Osteoblast (primary cell): ENCODE results near the gene PRDM13. TPM values are rescaled to one million over a fixed set of nuclear protein-coding genes. Genes with fewer than 3 reads are reported as not detected.

ENCODE experiments used
- DNase-seq: peaks from one replicate; pipeline ENCODE4 v3.0.0; 2011; ENCODE audit warnings: low spot score, mixed read lengths; ENCODE audit not compliant: insufficient read length; ENCODE audit errors: missing footprints
- H2AFZ ChIP-seq: 2 replicates; pipeline ENCODE4 v1.6.0; 2011; ENCODE audit warnings: mild to moderate bottlenecking, low read length
- H3K27ac ChIP-seq: 2 replicates; pipeline ENCODE4 v1.5.1; 2011; ENCODE audit warnings: mild to moderate bottlenecking, low read depth, low read length, moderate library complexity
- H3K27me3 ChIP-seq: 2 replicates; pipeline ENCODE4 v1.6.0; 2012; ENCODE audit warnings: mild to moderate bottlenecking, control low read depth, inconsistent platforms, low read length, moderate library complexity; ENCODE audit not compliant: insufficient read depth
- H3K36me3 ChIP-seq: 2 replicates; pipeline ENCODE4 v1.5.1; 2011; ENCODE audit warnings: mild to moderate bottlenecking, low read length, control low read depth, moderate library complexity; ENCODE audit not compliant: insufficient read depth
- H3K4me1 ChIP-seq: 2 replicates; pipeline ENCODE4 v1.5.1; 2011; ENCODE audit warnings: mild to moderate bottlenecking, low read length, control low read depth, moderate library complexity; ENCODE audit not compliant: insufficient read depth
- H3K4me2 ChIP-seq: 2 replicates; pipeline ENCODE4 v1.6.0; 2011; ENCODE audit warnings: mild to moderate bottlenecking, low read length; ENCODE audit not compliant: insufficient read depth
- H3K4me3 ChIP-seq: fragments of 200-600 bp; sonication (generic); 3 replicates; pipeline ENCODE4 v1.5.1; 2012; ENCODE audit warnings: mild to moderate bottlenecking, low read length, inconsistent platforms; ENCODE audit not compliant: insufficient read depth
- H3K79me2 ChIP-seq: 2 replicates; pipeline ENCODE4 v1.6.0; 2012; ENCODE audit warnings: mild to moderate bottlenecking, low read length, control low read depth, inconsistent platforms; ENCODE audit not compliant: insufficient read depth
- H3K9me3 ChIP-seq: 2 replicates; pipeline ENCODE4 v1.5.1; 2011; ENCODE audit warnings: low read depth, low read length, control low read depth
- H4K20me1 ChIP-seq: 2 replicates; pipeline ENCODE4 v1.6.0; 2012; ENCODE audit warnings: mild to moderate bottlenecking, low read length, control low read depth; ENCODE audit not compliant: insufficient read depth
- CTCF ChIP-seq: IDR thresholded peaks from 2 replicates; pipeline ENCODE4 v1.5.1; 2011; ENCODE audit warnings: mild to moderate bottlenecking, low read depth, low read length, moderate library complexity; ENCODE audit errors: extremely low read depth
- total RNA-seq: library from RNA; depleted of rRNA; stranded (reverse); fragments of >200 nt; gene quantifications from 2 replicates; pipeline ENCODE4 v1.2.3, GENCODE V29; 2012

Gene PRDM13
- not detected in 2 replicates for total RNA-seq

GRCh38 chr6:99606656-99607415 is at the start of gene PRDM13:
PRDM13 (plus strand) TSS chr6:99606833; CDS start chr6:99607035, 202 bp downstream.
- Histone ChIP-seq H3K9me3 (no peaks in the 10 kb centered on the region), H3K79me2 (no peaks in the 10 kb centered on the region), H3K27me3 (peaks cover 100% of the 10 kb centered on the region), H2AFZ (no peak within 1 kb of the TSS), H3K4me2 (no peak within 1 kb of the TSS), H3K27ac (no peak within 1 kb of the TSS), H4K20me1 (no peaks in the 10 kb centered on the region), H3K36me3 (no peaks in the 10 kb centered on the region), H3K4me1 (peaks cover 13% of the 10 kb centered on the region), H3K4me3 (no peak within 1 kb of the TSS)
- DNase-seq = peak; percentile 84
- no peak for TF ChIP-seq CTCF

GRCh38 chr6:99559057-99559456 is 47.6 kb upstream of the PRDM13 start:
- H3K79me2 ChIP-seq = peaks cover 32% of the 10 kb centered on the region
- peaks cover 19% of the 10 kb centered on the region for H3K36me3 ChIP-seq
- no peaks in the 10 kb centered on the region for H3K27me3 ChIP-seq

GRCh38 chr6:99560668-99561067 is 46.0 kb upstream of the PRDM13 start:
- Histone ChIP-seq H3K79me2 (peaks cover 47% of the 10 kb centered on the region), H3K9me3 (no peaks in the 10 kb centered on the region), H2AFZ (no peak overlapping the region), H3K27me3 (no peaks in the 10 kb centered on the region), H3K4me1 (no peaks in the 10 kb centered on the region), H4K20me1 (no peaks in the 10 kb centered on the region), H3K27ac (no peak overlapping the region), H3K4me3 (no peak overlapping the region), H3K36me3 (peaks cover 11% of the 10 kb centered on the region), H3K4me2 (no peak overlapping the region)
- no peak for DNase-seq
- no peak for TF ChIP-seq CTCF

More at GRCh38 chr6:99559057-99559456, 47.6 kb upstream of the PRDM13 start:
- H3K9me3 ChIP-seq = no peaks in the 10 kb centered on the region
- H3K4me1 ChIP-seq = no peaks in the 10 kb centered on the region
- no peak for DNase-seq
- no peaks in the 10 kb centered on the region for H4K20me1 ChIP-seq
- H3K4me3 ChIP-seq = no peak overlapping the region
- TF ChIP-seq CTCF = no peak
- no peak overlapping the region for H3K27ac ChIP-seq
- no peak overlapping the region for H2AFZ ChIP-seq
- no peak overlapping the region for H3K4me2 ChIP-seq

GRCh38 chr6:99563056-99563723 is 43.4 kb upstream of the PRDM13 start:
- peaks cover 71% of the 10 kb centered on the region for H3K79me2 ChIP-seq
- no peak for TF ChIP-seq CTCF
- no peak overlapping the region for H3K4me3 ChIP-seq
- H3K9me3 ChIP-seq = no peaks in the 10 kb centered on the region
- H3K4me1 ChIP-seq = peaks cover 9% of the 10 kb centered on the region
- no peak overlapping the region for H3K4me2 ChIP-seq
- H3K36me3 ChIP-seq = peaks cover 3% of the 10 kb centered on the region
- no peak overlapping the region for H2AFZ ChIP-seq
- no peak for DNase-seq
- H3K27me3 ChIP-seq = no peaks in the 10 kb centered on the region
- H4K20me1 ChIP-seq = peaks cover 6% of the 10 kb centered on the region
- no peak overlapping the region for H3K27ac ChIP-seq
